WTC11 (cell line): Measurements from ENCODE around the gene CPNE5. TPM values are rescaled to one million over a fixed set of nuclear protein-coding genes. Genes with fewer than 3 reads are reported as not detected.
"Not testable (repeated sequence)": the region's sequence is repeated elsewhere in the genome, so short reads cannot be mapped to it uniquely, and the experiment has no call there.

Source experiments
- ATAC-seq: fragments of 200-7000 bp; cut with Tn5 transposase; 2 replicates; pipeline ENCODE4 v1.10.0; 2021; ENCODE audit warnings: mild to moderate bottlenecking, moderate library complexity
- CTCF ChIA-PET: fragments of 300-600 bp; sonication (Branson Sonifier 250); formaldehyde crosslinking; loops from one replicate; lab custom pipeline; 2021; ENCODE audit warnings: antibody characterized with exemption; lab: Charles Lee
- POLR2A ChIA-PET: fragments of 350-600 bp; sonication (Branson Sonifier 250); formaldehyde crosslinking; loops from one replicate; lab custom pipeline; 2021; ENCODE audit warnings: antibody characterized with exemption; lab: Charles Lee
- DNase-seq: peaks from one replicate; pipeline ENCODE4 v3.0.0; 2021; ENCODE audit warnings: low spot score
- H3K27ac Mint-ChIP-seq: 2 replicates; pipeline ENCODE4 v1.8.0; 2021; ENCODE audit warnings: mixed read lengths
- H3K27me3 Mint-ChIP-seq: 2 replicates; pipeline ENCODE4 v1.8.0; 2021; ENCODE audit warnings: low read depth, mild to moderate bottlenecking, moderate library complexity, mixed read lengths
- H3K36me3 Mint-ChIP-seq: 2 replicates; pipeline ENCODE4 v1.8.0; 2021; ENCODE audit warnings: mixed read lengths
- H3K4me1 Mint-ChIP-seq: 2 replicates; pipeline ENCODE4 v1.8.0; 2022; ENCODE audit warnings: mixed read lengths
- H3K4me3 Mint-ChIP-seq: 2 replicates; pipeline ENCODE4 v1.8.0; 2021; ENCODE audit warnings: mild to moderate bottlenecking, moderate library complexity, mixed read lengths
- H3K9me3 Mint-ChIP-seq: 2 replicates; pipeline ENCODE4 v1.8.0; 2021; ENCODE audit warnings: mixed read lengths
- CBFB ChIP-seq: sonication (generic); formaldehyde crosslinking; IDR thresholded peaks from 2 replicates; pipeline ENCODE4 v1.8.1; 2022; ENCODE audit warnings: mild to moderate bottlenecking, low read depth, missing genetic modification reagents
- ETV6 ChIP-seq: sonication (generic); formaldehyde crosslinking; IDR thresholded peaks from 2 replicates; pipeline ENCODE4 v1.8.1; 2022; ENCODE audit warnings: mild to moderate bottlenecking, missing genetic modification reagents
- FOXJ3 ChIP-seq: sonication (generic); formaldehyde crosslinking; IDR thresholded peaks from 2 replicates; pipeline ENCODE4 v1.9.0; 2021; ENCODE audit warnings: missing genetic modification reagents, mild to moderate bottlenecking, borderline replicate concordance
- GRHL2 ChIP-seq: fragments of 250-450 bp; sonication (Bioruptor Pico); IDR thresholded peaks from 2 replicates; pipeline ENCODE4 v1.8.0; 2022; ENCODE audit warnings: mild to moderate bottlenecking, moderate library complexity; ENCODE audit not compliant: insufficient replicate concordance, severe bottlenecking
- JUN ChIP-seq: sonication (generic); formaldehyde crosslinking; IDR thresholded peaks from 2 replicates; pipeline ENCODE4 v1.8.0; 2023; ENCODE audit warnings: mild to moderate bottlenecking, missing genetic modification reagents
- MAX ChIP-seq: sonication (generic); formaldehyde crosslinking; IDR thresholded peaks from 2 replicates; pipeline ENCODE4 v1.8.0; 2022; ENCODE audit warnings: mild to moderate bottlenecking, missing genetic modification reagents
- MLX ChIP-seq: sonication (generic); formaldehyde crosslinking; IDR thresholded peaks from 2 replicates; pipeline ENCODE4 v1.8.1; 2023; ENCODE audit warnings: mild to moderate bottlenecking, missing genetic modification reagents, moderate library complexity
- MXD4 ChIP-seq: fragments of 250-450 bp; sonication (Bioruptor Pico); IDR thresholded peaks from 2 replicates; pipeline ENCODE4 v1.8.0; 2021; ENCODE audit warnings: mild to moderate bottlenecking, moderate library complexity, borderline replicate concordance
- MYBL2 ChIP-seq: sonication (generic); formaldehyde crosslinking; IDR thresholded peaks from 2 replicates; pipeline ENCODE4 v1.8.1; 2023; ENCODE audit warnings: mild to moderate bottlenecking, moderate library complexity, missing genetic modification reagents
- OVOL2 ChIP-seq: fragments of 250-450 bp; sonication (Bioruptor Pico); IDR thresholded peaks from 2 replicates; pipeline ENCODE4 v1.9.0; 2021; ENCODE audit warnings: mild to moderate bottlenecking, borderline replicate concordance
- SP1 ChIP-seq: sonication (generic); formaldehyde crosslinking; conservative IDR thresholded peaks from 2 replicates; pipeline ENCODE4 v1.8.1; 2022; ENCODE audit warnings: missing genetic modification reagents
- ZBTB21 ChIP-seq: sonication (generic); formaldehyde crosslinking; IDR thresholded peaks from 2 replicates; pipeline ENCODE4 v1.8.1; 2023; ENCODE audit warnings: mild to moderate bottlenecking, missing genetic modification reagents, borderline replicate concordance
- ZBTB43 ChIP-seq: sonication (generic); formaldehyde crosslinking; IDR thresholded peaks from 2 replicates; pipeline ENCODE4 v1.8.1; 2023; ENCODE audit warnings: mild to moderate bottlenecking, missing genetic modification reagents
- ZMAT4 ChIP-seq: fragments of 250-450 bp; sonication (Bioruptor Pico); IDR thresholded peaks from 2 replicates; pipeline ENCODE4 v1.9.0; 2021; ENCODE audit warnings: mild to moderate bottlenecking
- ZNF121 ChIP-seq: sonication (generic); formaldehyde crosslinking; IDR thresholded peaks from 2 replicates; pipeline ENCODE4 v1.8.0; 2023; ENCODE audit warnings: missing genetic modification reagents
- ZNF281 ChIP-seq: sonication (generic); formaldehyde crosslinking; IDR thresholded peaks from 2 replicates; pipeline ENCODE4 v1.8.0; 2023; ENCODE audit warnings: mild to moderate bottlenecking, missing genetic modification reagents
- total RNA-seq: library from RNA; stranded (reverse); gene quantifications from 3 replicates; pipeline ENCODE4 v1.2.3, GENCODE V29; 2021

Gene CPNE5
- total RNA-seq, 1 experiment from 2014 or later = 0.44 TPM

GRCh38 chr6:36706339-36706738, 132.9 kb downstream of the CPNE5 start (continued):
- TF ChIP-seq ZBTB43 (CRISPR knock-in tag) = no peak

GRCh38 chr6:36704961-36705577, 134.2 kb downstream of the CPNE5 start:
- not testable (repeated sequence) for H3K4me1 Mint-ChIP-seq, H3K27me3 Mint-ChIP-seq, H3K4me3 Mint-ChIP-seq, H3K27ac Mint-ChIP-seq, DNase-seq, ATAC-seq, H3K36me3 Mint-ChIP-seq, H3K9me3 Mint-ChIP-seq
- ChIA-PET POLR2A (interaction anchor here (0.5 to 0.6 kb wide), 2 partner anchors 15 to 97 kb away, joined by 3 to 4 read pairs; no protein-coding TSS in a partner anchor), CTCF (interaction anchor here (0.6 to 1.0 kb wide), 5 partner anchors 15 to 1115 kb away, joined by 3 to 5 read pairs (median 3); partner anchors contain the start of gene ZFAND3)

GRCh38 chr6:36703982-36704381, 135.3 kb downstream of the CPNE5 start:
- ChIA-PET POLR2A (no interaction called here), CTCF (interaction anchor here (1.1 kb wide), 1 partner anchor 89 kb away, joined by 6 read pairs; no protein-coding TSS in a partner anchor)

GRCh38 chr6:36703081-36703606, 136.1 kb downstream of the CPNE5 start:
- Mint-ChIP-seq H3K27me3 (no peaks in the 10 kb centered on the region), H3K27ac (no peak overlapping the region), H3K4me3 (no peak overlapping the region), H3K4me1 (no peaks in the 10 kb centered on the region)
- CTCF ChIA-PET = no interaction called here
- ATAC-seq = no peak
- no peak for DNase-seq
- TF ChIP-seq ZNF281 (no peak), SP1 (no peak)
- TF ChIP-seq, all 79 proteins: peak for 0
- POLR2A ChIA-PET = no interaction called here
- H3K36me3 Mint-ChIP-seq = no peaks in the 10 kb centered on the region
- no peaks in the 10 kb centered on the region for H3K9me3 Mint-ChIP-seq

More at GRCh38 chr6:36703982-36704381, 135.3 kb downstream of the CPNE5 start:
- Mint-ChIP-seq H3K27ac (no peak overlapping the region), H3K4me3 (no peak overlapping the region), H3K4me1 (no peaks in the 10 kb centered on the region), H3K36me3 (no peaks in the 10 kb centered on the region), H3K9me3 (no peaks in the 10 kb centered on the region), H3K27me3 (no peaks in the 10 kb centered on the region)
- no peak for ATAC-seq
- TF ChIP-seq MXD4 (CRISPR knock-in tag) = no peak
- no peak for DNase-seq

- H3K4me1 Mint-ChIP-seq = no peaks in the 10 kb centered on the region
- DNase-seq (no peak), ATAC-seq (no peak)
- ChIA-PET POLR2A (no interaction called here), CTCF (no interaction called here)
- no peak overlapping the region for H3K4me3 Mint-ChIP-seq
- H3K27me3 Mint-ChIP-seq = no peaks in the 10 kb centered on the region
- no peak for TF ChIP-seq MAX (CRISPR knock-in tag)
- no peak for TF ChIP-seq ZBTB21 (CRISPR knock-in tag)
- TF ChIP-seq FOXJ3 (CRISPR knock-in tag) = no peak
- TF ChIP-seq MLX (CRISPR knock-in tag) = no peak
- TF ChIP-seq CBFB (CRISPR knock-in tag) = no peak
- no peak for TF ChIP-seq JUN (CRISPR knock-in tag)
- TF ChIP-seq ETV6 (CRISPR knock-in tag) = no peak
- no peak for TF ChIP-seq GRHL2 (CRISPR knock-in tag)
- TF ChIP-seq ZNF281 = no peak
- TF ChIP-seq OVOL2 (CRISPR knock-in tag) = no peak
- TF ChIP-seq ZMAT4 (CRISPR knock-in tag) = no peak
- no peak for TF ChIP-seq MYBL2 (CRISPR knock-in tag)
- TF ChIP-seq ZNF121 (CRISPR knock-in tag) = no peak
- no peaks in the 10 kb centered on the region for H3K9me3 Mint-ChIP-seq
- no peak overlapping the region for H3K27ac Mint-ChIP-seq
- no peaks in the 10 kb centered on the region for H3K36me3 Mint-ChIP-seq
These were observed 136.6 kb downstream of the CPNE5 start for GRCh38 chr6:36702656-36703055.
